Keratinocyte (primary cell): Measurements from ENCODE around the gene TMEM181. TPM values are rescaled to one million over a fixed set of nuclear protein-coding genes. Genes with fewer than 3 reads are reported as not detected.

ENCODE experiments used
- DNase-seq: peaks from one replicate; pipeline ENCODE4 v3.0.0-alpha.2; 2011; ENCODE audit warnings: low read depth, missing footprints, low spot score
- FAIRE-seq: peaks from 2 replicates; lab custom pipeline; 2011; peaks lifted over from hg19 to GRCh38; lab: Jason Lieb, UNC
- H2AFZ ChIP-seq: 2 replicates; pipeline ENCODE4 v1.6.0; 2012; ENCODE audit warnings: low read length, control low read depth, inconsistent platforms; ENCODE audit not compliant: control insufficient read depth
- H3K27ac ChIP-seq: 2 replicates; pipeline ENCODE4 v1.5.1; 2011; ENCODE audit warnings: low read length; ENCODE audit not compliant: control insufficient read depth, insufficient read depth
- H3K27me3 ChIP-seq: 3 replicates; pipeline ENCODE4 v1.6.0; 2011; ENCODE audit warnings: low read length; ENCODE audit not compliant: control insufficient read depth, insufficient read depth; ENCODE audit errors: extremely low read depth
- H3K36me3 ChIP-seq, 2 experiments: 2 replicates in 1 of 2; 3 replicates in 1 of 2; pipeline ENCODE4 v1.5.1; 2011; ENCODE audit warnings: low read length in 2 of 2, mild to moderate bottlenecking in 1 of 2; ENCODE audit not compliant: control insufficient read depth in 2 of 2, insufficient read depth in 2 of 2; ENCODE audit errors: extremely low read depth in 1 of 2
- H3K4me1 ChIP-seq: 3 replicates; pipeline ENCODE4 v1.5.1; 2011; ENCODE audit warnings: low read length; ENCODE audit not compliant: control insufficient read depth, insufficient read depth; ENCODE audit errors: extremely low read depth
- H3K4me2 ChIP-seq: 3 replicates; pipeline ENCODE4 v1.6.0; 2011; ENCODE audit warnings: low read depth, low read length; ENCODE audit not compliant: control insufficient read depth, insufficient read depth; ENCODE audit errors: extremely low read depth
- H3K4me3 ChIP-seq, 3 experiments: fragments of 200-600 bp in 1 of 3; sonication (generic) in 1 of 3; 2 replicates in 2 of 3; 3 replicates in 1 of 3; pipeline ENCODE4 v1.5.1; 2011 to 2016; ENCODE audit warnings: low read length in 3 of 3, mild to moderate bottlenecking in 3 of 3, control low read depth in 2 of 3, inconsistent platforms in 1 of 3, low read depth in 1 of 3, mixed read lengths in 1 of 3, mixed run types in 1 of 3, moderate library complexity in 1 of 3; ENCODE audit not compliant: control insufficient read depth in 2 of 3, insufficient read depth in 2 of 3; ENCODE audit errors: extremely low read depth in 1 of 3
- H3K79me2 ChIP-seq: 2 replicates; pipeline ENCODE4 v1.6.0; 2012; ENCODE audit warnings: low read length; ENCODE audit not compliant: control insufficient read depth, insufficient read depth
- H3K9ac ChIP-seq: 3 replicates; pipeline ENCODE4 v1.6.0; 2011; ENCODE audit warnings: low read length; ENCODE audit not compliant: control insufficient read depth, insufficient read depth; ENCODE audit errors: extremely low read depth
- H3K9me1 ChIP-seq: 3 replicates; pipeline ENCODE4 v1.6.0; 2011; ENCODE audit warnings: low read length; ENCODE audit not compliant: control insufficient read depth, insufficient read depth; ENCODE audit errors: extremely low read depth
- H3K9me3 ChIP-seq: 2 replicates; pipeline ENCODE4 v1.5.1; 2012; ENCODE audit warnings: low read depth, low read length; ENCODE audit not compliant: control insufficient read depth
- H4K20me1 ChIP-seq: 3 replicates; pipeline ENCODE4 v1.6.0; 2011; ENCODE audit warnings: low read length; ENCODE audit not compliant: control insufficient read depth, insufficient read depth; ENCODE audit errors: extremely low read depth
- EZH2 ChIP-seq: IDR thresholded peaks from one replicate; pipeline ENCODE4 v1.6.1; 2012; ENCODE audit warnings: inconsistent platforms, mild to moderate bottlenecking, low read length, moderate library complexity
- dilution Hi-C: fragments of 300-500 bp; cut with MboI; formaldehyde crosslinking; loops from one replicate; pipeline ENCODE4 v1.7.0; 2020; ENCODE audit warnings: low sequenced_read_pairs; ENCODE audit not compliant: extremely low pct_ligation_motif_present
- polyA plus RNA-seq, 5 experiments: library from polyadenylated mRNA; depleted of rRNA in 3 of 5; stranded (reverse) in 3 of 5; stranded (forward) in 1 of 5; unstranded in 1 of 5; fragments of >200 nt; gene quantifications; 1 replicate in 1 of 5; 2 replicates in 3 of 5; 3 replicates in 1 of 5; pipeline versions ENCODE4 v1.2.1 to v1.2.3, GENCODE V29; 2011 to 2012; ENCODE audit warnings: missing spikeins in 2 of 5, low read depth in 1 of 5, low replicate concordance in 1 of 5
- TF ChIP-seq, protein P1 (sequence below), 3 experiments: IDR thresholded peaks in 1 of 3; conservative IDR thresholded peaks in 1 of 3; optimal IDR thresholded peaks in 1 of 3; 2 replicates in 2 of 3; 3 replicates in 1 of 3; pipeline versions ENCODE3 to v1.5.1; 2011; ENCODE audit warnings: low read length in 3 of 3, mild to moderate bottlenecking in 3 of 3, moderate library complexity in 2 of 3, control low read depth in 1 of 3, inconsistent platforms in 1 of 3; ENCODE audit not compliant: insufficient read depth in 2 of 3; ENCODE audit errors: extremely low read depth in 1 of 3

The TMEM181 gene
- polyA plus RNA-seq, 1 donor (not counting 4 experiments of a cell fraction or from before 2014, with no cell fraction given), result 31.9 TPM

DNA sequence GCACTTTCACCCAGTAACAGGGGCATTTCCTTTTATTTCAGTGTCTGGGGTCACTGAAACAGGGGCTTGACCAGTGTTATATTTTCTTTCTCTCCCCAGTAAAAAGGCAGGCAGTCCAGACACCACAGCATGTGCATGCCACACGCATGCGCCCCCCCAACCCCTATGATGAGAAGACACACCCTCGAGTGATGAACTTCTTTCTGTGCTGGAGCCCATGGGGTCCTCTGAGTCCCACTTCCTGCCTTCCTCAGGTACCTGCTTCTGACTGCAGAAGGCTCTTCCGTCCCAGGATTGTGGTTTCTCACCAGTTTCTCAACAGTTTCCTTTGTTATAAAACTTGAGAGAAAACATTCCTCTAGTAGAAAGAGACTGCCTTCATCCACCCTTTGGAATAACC is 45.7 kb upstream of the TMEM181 start:
- TF ChIP-seq, protein P1, sequence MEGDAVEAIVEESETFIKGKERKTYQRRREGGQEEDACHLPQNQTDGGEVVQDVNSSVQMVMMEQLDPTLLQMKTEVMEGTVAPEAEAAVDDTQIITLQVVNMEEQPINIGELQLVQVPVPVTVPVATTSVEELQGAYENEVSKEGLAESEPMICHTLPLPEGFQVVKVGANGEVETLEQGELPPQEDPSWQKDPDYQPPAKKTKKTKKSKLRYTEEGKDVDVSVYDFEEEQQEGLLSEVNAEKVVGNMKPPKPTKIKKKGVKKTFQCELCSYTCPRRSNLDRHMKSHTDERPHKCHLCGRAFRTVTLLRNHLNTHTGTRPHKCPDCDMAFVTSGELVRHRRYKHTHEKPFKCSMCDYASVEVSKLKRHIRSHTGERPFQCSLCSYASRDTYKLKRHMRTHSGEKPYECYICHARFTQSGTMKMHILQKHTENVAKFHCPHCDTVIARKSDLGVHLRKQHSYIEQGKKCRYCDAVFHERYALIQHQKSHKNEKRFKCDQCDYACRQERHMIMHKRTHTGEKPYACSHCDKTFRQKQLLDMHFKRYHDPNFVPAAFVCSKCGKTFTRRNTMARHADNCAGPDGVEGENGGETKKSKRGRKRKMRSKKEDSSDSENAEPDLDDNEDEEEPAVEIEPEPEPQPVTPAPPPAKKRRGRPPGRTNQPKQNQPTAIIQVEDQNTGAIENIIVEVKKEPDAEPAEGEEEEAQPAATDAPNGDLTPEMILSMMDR (optimal IDR thresholded peaks at IDR 0.05 in 1 of 3, IDR thresholded peaks at IDR 0.05 in 1 of 3, conservative IDR thresholded peaks at IDR 0.05 in 1 of 3; ENCODE audit: extremely low read depth in 1 of 3, insufficient read depth in 2 of 3, low read length in 3 of 3), result no peak
- no peak for TF ChIP-seq EZH2
- Histone ChIP-seq H3K4me2 (no peak overlapping the region), H3K27me3 (no peaks in the 10 kb centered on the region), H3K4me1 (peaks cover 13% of the 10 kb centered on the region), H3K9me1 (no peaks in the 10 kb centered on the region), H3K4me3 (no peak overlapping the region), H3K27ac (no peak overlapping the region), H4K20me1 (no peaks in the 10 kb centered on the region), H3K9me3 (no peaks in the 10 kb centered on the region), H3K9ac (no peak overlapping the region), H2AFZ (no peak overlapping the region), H3K36me3 (peaks cover 0 to 3% of the 10 kb centered on the region in 2 experiments), H3K79me2 (no peaks in the 10 kb centered on the region)
- DNase-seq (no peak), FAIRE-seq (no peak)
- dilution Hi-C loops, result no loop called here

DNA sequence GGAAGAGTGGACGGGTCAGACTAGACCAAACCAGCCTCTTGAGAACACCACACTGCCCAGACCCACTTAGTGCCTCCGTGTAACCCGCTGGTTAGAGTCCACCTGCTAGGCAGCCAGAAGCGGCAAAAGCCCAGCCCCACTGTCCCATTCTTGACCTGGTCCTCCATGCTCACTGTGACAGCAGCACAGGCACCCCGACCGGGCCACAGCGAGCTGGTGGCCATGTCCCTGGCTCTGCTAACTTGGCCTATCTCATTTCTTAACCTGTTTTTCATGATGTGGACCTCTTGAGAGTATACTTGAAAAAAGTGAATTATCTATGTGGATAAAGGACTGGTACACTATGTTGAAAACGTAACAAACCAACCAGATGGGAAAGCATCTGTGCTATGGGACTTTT is 44.9 kb upstream of the TMEM181 start:
- Histone ChIP-seq H2AFZ (no peak overlapping the region), H3K9ac (no peak overlapping the region), H3K27ac (no peak overlapping the region), H3K4me3 (no peak overlapping the region), H3K79me2 (no peaks in the 10 kb centered on the region), H4K20me1 (no peaks in the 10 kb centered on the region), H3K9me3 (no peaks in the 10 kb centered on the region), H3K36me3 (peaks cover 0 to 3% of the 10 kb centered on the region in 2 experiments), H3K9me1 (no peaks in the 10 kb centered on the region), H3K4me1 (peaks cover 13% of the 10 kb centered on the region), H3K27me3 (no peaks in the 10 kb centered on the region), H3K4me2 (no peak overlapping the region)
- dilution Hi-C loops, result no loop called here
- no peak for FAIRE-seq
- TF ChIP-seq EZH2, result no peak
- TF ChIP-seq, protein P1 (optimal IDR thresholded peaks at IDR 0.05 in 1 of 3, IDR thresholded peaks at IDR 0.05 in 1 of 3, conservative IDR thresholded peaks at IDR 0.05 in 1 of 3; ENCODE audit: extremely low read depth in 1 of 3, insufficient read depth in 2 of 3, low read length in 3 of 3), result no peak
- DNase-seq, result no peak
